K562 (cell line): Measurements from ENCODE around the gene AMOTL1. TPM values are rescaled to one million over a fixed set of nuclear protein-coding genes. Genes with fewer than 3 reads are reported as not detected.

Experiments
- ARID1B ChIP-seq: fragments of 450-650 bp; IDR thresholded peaks from 2 replicates; pipeline ENCODE4 v1.6.1; 2016; ENCODE audit warnings: antibody characterized with exemption, mild to moderate bottlenecking, inconsistent platforms
- BCL6 ChIP-seq: fragments of 250-450 bp; sonication (Bioruptor Pico); IDR thresholded peaks from 2 replicates; pipeline ENCODE4 v1.4.0; 2020
- BRD4 ChIP-seq: fragments of 200-600 bp; sonication (generic); IDR thresholded peaks from 2 replicates; pipeline ENCODE4 v1.6.1; 2017; ENCODE audit warnings: inconsistent platforms
- BRF1 ChIP-seq: IDR thresholded peaks from 3 replicates; pipeline ENCODE4 v1.6.1; 2011; ENCODE audit warnings: borderline replicate concordance, mild to moderate bottlenecking; ENCODE audit not compliant: insufficient read length; ENCODE audit errors: extremely low read depth
- EP300 ChIP-seq: IDR thresholded peaks from 2 replicates; pipeline ENCODE4 v1.6.1; 2012; ENCODE audit warnings: low read length, improper control_type of control experiment
- GABPB1 ChIP-seq: sonication (generic); formaldehyde crosslinking; IDR thresholded peaks from 2 replicates; pipeline ENCODE4 v1.8.0; 2022; ENCODE audit warnings: mild to moderate bottlenecking, missing genetic modification reagents
- HMGN3 ChIP-seq: IDR thresholded peaks from 2 replicates; pipeline ENCODE4 v1.6.1; 2011; ENCODE audit warnings: borderline replicate concordance, low read depth, mild to moderate bottlenecking, mixed read lengths, low read length; ENCODE audit not compliant: insufficient read length; ENCODE audit errors: extremely low read depth
- JUNB ChIP-seq: fragments of 450-650 bp; formaldehyde crosslinking; conservative IDR thresholded peaks from 2 replicates; pipeline ENCODE4 v1.4.0; 2020; ENCODE audit warnings: mild to moderate bottlenecking
- KAT8 ChIP-seq: fragments of 450-650 bp; IDR thresholded peaks from 2 replicates; pipeline ENCODE4 v1.6.1; 2016; ENCODE audit warnings: low read depth, mild to moderate bottlenecking
- NFIX ChIP-seq: fragments of 250-450 bp; sonication (Bioruptor Pico); IDR thresholded peaks from 2 replicates; pipeline ENCODE4 v1.4.0; 2020; ENCODE audit warnings: low read depth, mild to moderate bottlenecking, moderate library complexity
- PHF20 ChIP-seq: fragments of 450-650 bp; IDR thresholded peaks from 2 replicates; pipeline ENCODE4 v1.6.1; 2018; ENCODE audit not compliant: partially characterized antibody
- RB1 ChIP-seq: fragments of 450-650 bp; IDR thresholded peaks from 2 replicates; pipeline ENCODE4 v1.6.1; 2017; ENCODE audit warnings: low read depth, mild to moderate bottlenecking
- RERE ChIP-seq: sonication (generic); formaldehyde crosslinking; IDR thresholded peaks from 2 replicates; pipeline ENCODE4 v1.8.0; 2023; ENCODE audit warnings: missing genetic modification reagents, mild to moderate bottlenecking, borderline replicate concordance
- SMAD4 ChIP-seq: fragments of 250-450 bp; sonication (Bioruptor Pico); conservative IDR thresholded peaks from 2 replicates; pipeline ENCODE4 v1.8.0; 2021; ENCODE audit warnings: inconsistent platforms, mild to moderate bottlenecking, moderate library complexity
- SMARCE1 ChIP-seq: fragments of 450-650 bp; IDR thresholded peaks from 2 replicates; pipeline ENCODE4 v1.7.1; 2016; ENCODE audit warnings: mild to moderate bottlenecking
- SOX6 ChIP-seq: fragments of 450-650 bp; IDR thresholded peaks from 2 replicates; pipeline ENCODE4 v1.6.1; 2014; ENCODE audit warnings: mild to moderate bottlenecking
- TCF7L2 ChIP-seq: fragments of 150-350 bp; IDR thresholded peaks from 2 replicates; pipeline ENCODE4 v1.6.1; 2016; ENCODE audit warnings: low read depth, mild to moderate bottlenecking, low read length, moderate library complexity
- U2AF1 ChIP-seq: fragments of 200-400 bp; formaldehyde crosslinking; optimal IDR thresholded peaks from 2 replicates; pipeline ENCODE3; 2017; ENCODE audit warnings: mild to moderate bottlenecking, low read depth, low read length, moderate library complexity
- ZKSCAN1 ChIP-seq: fragments of 150-350 bp; IDR thresholded peaks from 2 replicates; pipeline ENCODE4 v1.6.1; 2016; ENCODE audit warnings: low read depth, low read length
- ZNF212 ChIP-seq: fragments of 450-650 bp; formaldehyde crosslinking; IDR thresholded peaks from 2 replicates; pipeline ENCODE4 v1.4.0; 2020; ENCODE audit warnings: mild to moderate bottlenecking
- ZNF277 ChIP-seq: fragments of 250-450 bp; sonication (Bioruptor Pico); IDR thresholded peaks from 2 replicates; pipeline ENCODE4 v1.8.0; 2022; ENCODE audit warnings: inconsistent platforms, mild to moderate bottlenecking, moderate library complexity, borderline replicate concordance
- polyA plus RNA-seq, 8 experiments: library from polyadenylated mRNA; depleted of rRNA in 4 of 8; stranded (reverse) in 5 of 8; unstranded in 3 of 8; fragments of >200 nt; fragmentation: Nextera tagmentation in 2 of 8; fragmentation: Illumina TruSeq in 1 of 8; extraction: Ambion mirVana in 2 of 8; extraction: Trizol in 1 of 8; gene quantifications; 2 replicates each; pipeline versions ENCODE4 v1.2.1 to v1.2.3, GENCODE V29; 2011 to 2014; ENCODE audit warnings: inconsistent platforms in 1 of 8, missing spikeins in 1 of 8
- total RNA-seq, 7 experiments: library from RNA; depleted of rRNA in 6 of 7; stranded (reverse); fragments of >200 nt in 6 of 7; fragmentation: Illumina TruSeq in 2 of 7; extraction: Trizol in 2 of 7; gene quantifications; 2 replicates each; pipeline versions ENCODE4 v1.2.1 to v1.2.3, GENCODE V29; 2011 to 2021; ENCODE audit warnings: low replicate concordance in 1 of 7
- TF ChIP-seq, protein P1 (sequence below): fragments of 450-650 bp; formaldehyde crosslinking; IDR thresholded peaks from 2 replicates; pipeline ENCODE4 v1.4.0; 2022; ENCODE audit warnings: missing genetic modification characterization

The AMOTL1 gene
- total and polyA plus RNA-seq, 9 of the 15 experiments (the other 6 are each of a cell fraction or from before 2014, with no cell fraction given) = 4.0 to 35.4 (median 14.0) TPM

DNA sequence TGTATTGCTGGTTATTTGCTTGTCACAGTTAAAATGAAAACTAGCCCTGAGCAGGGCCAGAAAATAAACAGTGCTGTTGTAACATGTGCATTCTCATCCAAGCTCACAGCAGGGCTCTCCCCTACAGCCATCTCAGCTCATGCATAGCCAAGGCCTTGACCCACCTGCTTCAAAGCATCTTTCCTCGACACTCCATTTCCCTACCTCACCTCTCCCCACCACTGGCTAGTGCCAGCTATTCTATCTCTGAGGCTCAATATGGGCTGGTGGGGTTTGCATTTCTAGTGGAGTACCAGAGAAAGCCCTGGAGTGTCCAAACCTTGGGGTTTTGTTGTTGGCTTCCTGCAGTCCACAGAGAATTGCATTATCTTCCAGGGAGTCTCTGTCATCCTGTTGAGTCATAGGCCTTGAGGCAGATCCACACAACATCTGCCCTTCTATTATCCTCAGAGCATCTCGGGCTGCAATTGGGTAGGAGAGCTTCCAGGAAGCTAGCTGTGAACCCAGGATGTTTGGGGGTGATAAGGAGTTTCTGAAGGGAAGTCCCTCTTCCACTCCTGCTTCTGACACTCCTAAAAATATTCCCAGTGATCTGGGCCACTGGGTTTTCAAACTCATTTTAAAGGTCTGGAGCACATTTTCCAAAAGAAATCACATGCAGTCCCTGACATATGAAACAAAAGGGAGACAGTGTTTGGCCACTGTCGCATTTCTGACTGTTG lies 36.1 kb upstream of the AMOTL1 start (continued):
- TF ChIP-seq RERE (CRISPR knock-in tag) (no peak), HMGN3 (no peak), ZKSCAN1 (no peak), GABPB1 (CRISPR knock-in tag) (no peak), RB1 (no peak), TCF7L2 (no peak), EP300 (peak; percentile 76), U2AF1 (no peak), JUNB (CRISPR knock-in tag) (no peak), SMAD4 (CRISPR knock-in tag) (peak; percentile 47; the same call in 1 of the 2 replicates), NFIX (CRISPR knock-in tag) (no peak), ZNF212 (no peak), ARID1B (peak; percentile 86), BCL6 (CRISPR knock-in tag) (no peak; the same call in 1 of the 2 replicates), KAT8 (no peak), BRD4 (no peak), BRF1 (no peak), PHF20 (no peak), ZNF277 (CRISPR knock-in tag) (no peak), SMARCE1 (peak; percentile 84), SOX6 (peak; percentile 78; the same call in 1 of the 2 replicates)
- TF ChIP-seq, protein P1, sequence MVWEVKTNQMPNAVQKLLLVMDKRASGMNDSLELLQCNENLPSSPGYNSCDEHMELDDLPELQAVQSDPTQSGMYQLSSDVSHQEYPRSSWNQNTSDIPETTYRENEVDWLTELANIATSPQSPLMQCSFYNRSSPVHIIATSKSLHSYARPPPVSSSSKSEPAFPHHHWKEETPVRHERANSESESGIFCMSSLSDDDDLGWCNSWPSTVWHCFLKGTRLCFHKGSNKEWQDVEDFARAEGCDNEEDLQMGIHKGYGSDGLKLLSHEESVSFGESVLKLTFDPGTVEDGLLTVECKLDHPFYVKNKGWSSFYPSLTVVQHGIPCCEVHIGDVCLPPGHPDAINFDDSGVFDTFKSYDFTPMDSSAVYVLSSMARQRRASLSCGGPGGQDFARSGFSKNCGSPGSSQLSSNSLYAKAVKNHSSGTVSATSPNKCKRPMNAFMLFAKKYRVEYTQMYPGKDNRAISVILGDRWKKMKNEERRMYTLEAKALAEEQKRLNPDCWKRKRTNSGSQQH (CRISPR knock-in tag) = no peak
